Lung microvascular endothelial cell (primary cell): Measurements from ENCODE around the gene ANXA4. TPM values are rescaled to one million over a fixed set of nuclear protein-coding genes. Genes with fewer than 3 reads are reported as not detected.

Experiments used
- DNase-seq, 2 donors: peaks; one replicate each; pipeline versions ENCODE4 v3.0.0 to v3.0.0-alpha.2; 2010; ENCODE audit warnings: low read depth in 2 of 2
- total RNA-seq: library from RNA; depleted of rRNA; stranded (reverse); fragments of >200 nt; gene quantifications from 2 replicates; pipeline ENCODE4 v1.2.1, GENCODE V29; 2014

Gene ANXA4
- total RNA-seq, 1 donor from 2014 or later = 52.2 TPM

DNA sequence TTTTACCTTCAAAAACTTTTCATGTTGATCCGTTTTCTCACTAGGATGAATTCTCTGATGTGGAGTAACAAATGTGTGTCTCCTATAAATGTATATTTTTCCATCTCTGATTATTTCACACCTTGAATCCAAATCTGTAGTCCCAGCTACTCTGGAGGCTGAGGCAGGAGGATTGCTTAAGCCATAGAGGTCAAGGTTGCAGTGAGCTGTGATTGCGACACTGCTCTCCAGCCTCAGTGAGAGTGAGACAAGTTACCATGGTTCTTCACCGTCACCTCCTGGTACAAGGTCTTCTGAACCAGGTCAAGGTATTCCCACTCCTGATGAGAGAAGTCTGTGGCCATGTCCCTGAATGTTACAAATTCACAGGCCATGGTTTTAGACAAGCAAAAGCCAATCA lies 102.6 kb downstream of the ANXA4 start:
- DNase-seq = no peak

DNA sequence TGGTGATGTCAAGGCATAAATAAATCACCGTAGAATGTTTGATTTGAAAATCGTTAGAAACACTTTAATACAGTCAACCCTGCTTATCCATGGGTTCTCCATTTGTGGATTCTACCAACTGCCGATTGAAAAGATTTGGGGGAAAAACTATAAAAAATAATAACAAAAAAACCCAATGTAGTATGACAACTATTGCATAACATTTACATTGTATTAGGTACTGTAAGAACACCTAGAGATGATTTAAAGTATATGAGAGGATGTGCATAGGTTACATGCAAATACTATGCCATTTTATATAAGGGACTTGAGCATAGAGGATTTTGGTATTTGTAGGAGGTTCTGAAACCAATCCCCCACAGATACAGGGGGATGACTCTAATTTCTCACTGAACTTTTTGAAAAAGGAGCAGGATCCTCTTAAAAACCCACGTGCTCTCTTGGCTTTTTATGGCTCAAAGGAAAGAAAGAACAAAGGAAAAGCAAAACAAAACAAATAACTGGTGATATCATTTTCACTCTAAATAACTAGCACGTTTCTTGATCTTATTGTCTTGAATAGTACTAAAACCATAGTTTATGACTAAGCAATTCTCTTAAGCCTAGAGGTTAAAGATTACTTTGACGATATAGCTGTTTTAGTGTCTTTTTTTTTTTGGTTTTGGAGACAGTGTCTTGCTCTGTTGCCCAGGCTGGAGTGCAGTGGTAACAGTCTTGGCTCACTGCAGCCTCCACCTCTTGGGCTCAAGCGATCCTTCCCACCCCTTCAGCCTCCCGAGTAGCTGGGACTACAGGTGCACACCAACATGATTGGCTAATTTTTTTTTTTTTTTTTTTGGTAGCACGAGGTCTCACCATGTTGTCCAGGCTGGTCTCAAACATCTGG lies 104.5 kb downstream of the ANXA4 start:
- peak in 1 of 2 donors; percentile 4 for DNase-seq

DNA sequence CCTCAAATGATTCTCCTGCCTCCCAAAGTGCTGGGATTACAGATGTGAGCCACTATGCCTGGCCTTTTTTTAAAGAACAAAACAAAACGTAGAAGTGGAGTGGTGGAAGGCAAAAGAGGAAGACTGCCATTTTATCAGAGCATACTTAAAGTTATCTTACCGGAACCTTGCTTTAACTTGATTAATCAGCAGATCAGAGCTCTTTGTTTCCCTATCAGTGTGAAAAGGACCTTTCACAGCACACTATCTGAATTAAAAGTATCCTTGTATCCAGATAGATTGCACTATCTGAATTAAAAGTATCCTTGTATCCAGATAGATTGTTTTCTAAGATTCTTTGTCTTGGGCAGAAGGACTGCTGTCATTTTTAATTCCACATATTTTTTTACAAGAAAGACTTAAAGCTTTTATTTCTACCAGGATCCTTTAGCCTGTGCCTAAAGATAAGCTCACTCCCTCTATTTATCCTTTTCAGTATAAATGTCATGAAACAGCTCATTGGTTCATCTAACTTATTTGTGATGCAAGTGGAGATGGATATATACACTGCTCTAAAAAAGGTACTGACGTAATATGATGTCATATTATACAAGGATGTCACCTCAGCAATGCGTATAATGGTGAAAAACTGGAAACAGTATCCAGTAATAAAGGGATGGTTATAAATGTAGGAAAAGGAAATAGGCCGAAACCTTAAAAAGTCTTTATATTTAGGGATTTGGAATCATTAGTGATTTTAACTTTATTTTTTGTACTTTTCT lies 105.3 kb downstream of the ANXA4 start:
- no peak for DNase-seq

DNA sequence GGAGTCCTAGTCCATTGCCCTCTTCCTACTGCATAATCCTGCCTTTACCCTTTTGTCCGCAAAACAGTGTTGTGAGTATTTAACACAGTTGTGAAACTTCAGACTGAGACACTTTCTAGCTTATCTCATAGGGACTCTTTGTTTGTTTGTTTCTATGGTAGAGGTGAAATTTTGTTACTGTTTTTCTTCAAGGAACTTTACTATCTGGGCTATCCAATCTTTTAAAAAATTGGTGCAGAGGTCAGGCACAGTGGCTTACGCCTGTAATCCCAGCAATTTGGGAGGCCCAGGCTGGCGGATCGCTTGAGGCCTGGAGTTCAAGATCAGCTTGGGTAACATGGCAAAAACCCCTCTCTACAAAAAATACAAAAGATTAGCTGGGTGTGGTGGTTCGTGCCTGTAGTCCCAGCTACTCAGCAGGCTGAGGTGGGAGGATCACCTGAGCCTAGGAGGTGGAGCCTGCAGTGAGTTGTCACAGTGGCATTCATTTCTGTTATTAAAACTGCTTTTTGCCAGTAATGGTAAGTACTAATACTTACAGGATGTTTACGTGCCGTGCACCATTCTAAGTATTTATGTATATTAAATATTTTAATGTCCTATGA lies 106.4 kb downstream of the ANXA4 start:
- no peak for DNase-seq

DNA sequence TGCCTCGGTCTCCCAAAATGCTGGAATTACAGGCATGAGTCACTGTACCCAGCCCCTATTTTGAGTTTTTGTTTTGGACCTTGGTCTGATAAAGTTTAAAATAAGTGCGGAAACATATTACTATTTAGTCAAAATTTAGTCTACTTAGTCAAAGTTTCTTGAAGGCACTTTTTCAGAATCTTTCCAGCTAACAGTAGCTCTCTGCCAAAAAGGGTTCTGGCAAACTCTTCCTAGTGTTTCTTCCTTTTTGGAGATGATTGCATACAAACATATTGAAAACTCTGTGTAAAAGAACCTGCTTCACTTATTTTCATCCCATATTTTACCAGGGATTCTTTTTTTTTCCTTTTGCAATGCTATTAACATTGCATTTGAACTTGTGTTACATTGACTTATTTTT lies 116.3 kb downstream of the ANXA4 start:
- DNase-seq = no peak

DNA sequence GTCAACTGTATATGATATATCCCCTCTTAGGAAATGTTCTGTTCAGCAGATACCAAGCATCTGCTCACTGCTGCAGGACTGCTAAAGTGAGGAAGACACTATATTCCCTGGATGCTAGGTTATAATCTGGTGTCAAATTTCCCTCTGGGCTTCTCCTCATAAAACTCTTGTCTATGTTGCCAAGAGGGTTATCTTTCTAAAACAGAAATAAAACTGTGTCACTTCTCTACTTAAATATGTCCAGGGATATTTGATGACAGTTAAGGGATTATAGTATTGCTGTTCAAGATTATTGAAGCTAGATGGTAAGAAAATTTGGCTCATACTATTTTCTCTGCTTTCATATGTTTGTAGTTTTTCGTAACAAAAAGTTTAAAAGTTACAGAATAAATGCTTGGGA lies 121.4 kb downstream of the ANXA4 start:
- no peak for DNase-seq

Other genes starting within 250 kb of the ANXA4 start
- gene AAK1, start 98.4 kb upstream of the ANXA4 start, total RNA-seq = 15.5 and 18.5 TPM in 2 replicates
- gene GMCL1, start 87.5 kb downstream of the ANXA4 start, total RNA-seq = 5.0 and 7.9 TPM in 2 replicates
- 16.8 and 28.0 TPM in 2 replicates for gene SNRNP27, start 151.8 kb downstream of the ANXA4 start, total RNA-seq
- gene MXD1, start 173.0 kb downstream of the ANXA4 start, total RNA-seq = 2.4 and 4.8 TPM in 2 replicates
- gene ASPRV1, start 219.5 kb downstream of the ANXA4 start, total RNA-seq = under 0.01 TPM in 2 replicates